Neural progenitor cell (in vitro differentiated cells): ENCODE results near the gene ZMYM4.

ENCODE experiments used
- EZH2 ChIP-seq: fragments of 200-600 bp; sonication (generic); IDR thresholded peaks from 2 replicates; pipeline ENCODE4 v1.6.1; 2017; ENCODE audit warnings: antibody characterized with exemption, mild to moderate bottlenecking, moderate library complexity
- EZH2phosphoT487 ChIP-seq: fragments of 200-600 bp; sonication (generic); IDR thresholded peaks from 2 replicates; pipeline ENCODE4 v1.6.1; 2017; ENCODE audit warnings: antibody characterized with exemption
- TF ChIP-seq, protein P1 (sequence below): fragments of 200-600 bp; sonication (generic); IDR thresholded peaks from 2 replicates; pipeline ENCODE4 v1.5.1; 2017; ENCODE audit warnings: antibody characterized with exemption, mild to moderate bottlenecking

DNA sequence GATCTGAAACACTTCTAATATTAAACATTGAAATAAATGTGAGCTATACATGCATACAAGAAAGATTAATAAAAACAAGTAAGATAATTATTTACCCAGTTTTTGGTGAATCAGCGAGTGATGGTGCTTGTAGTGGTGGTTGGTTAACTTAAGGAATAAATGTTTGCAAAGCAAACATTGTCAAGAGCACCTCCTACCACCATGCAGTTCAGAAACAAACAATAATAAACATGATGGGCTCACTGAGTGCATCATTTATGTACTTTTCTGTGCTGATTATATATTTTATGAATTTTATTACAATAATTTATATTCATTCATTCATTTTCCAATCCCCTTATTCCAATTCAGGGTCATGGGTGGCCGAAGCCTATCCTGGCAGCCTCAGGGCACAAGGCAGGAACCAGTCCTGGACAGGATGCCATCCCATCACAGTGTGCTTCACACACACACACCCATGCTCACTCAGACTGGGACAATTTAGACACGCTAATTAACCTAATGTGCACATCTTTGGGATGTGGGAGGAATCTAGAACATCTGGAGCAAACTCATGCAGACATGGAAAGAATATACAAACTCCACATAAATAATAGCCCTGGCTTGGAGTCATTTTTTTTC is 57.8 kb downstream of the ZMYM4 start:
- no peak for TF ChIP-seq EZH2
- TF ChIP-seq, protein P1, sequence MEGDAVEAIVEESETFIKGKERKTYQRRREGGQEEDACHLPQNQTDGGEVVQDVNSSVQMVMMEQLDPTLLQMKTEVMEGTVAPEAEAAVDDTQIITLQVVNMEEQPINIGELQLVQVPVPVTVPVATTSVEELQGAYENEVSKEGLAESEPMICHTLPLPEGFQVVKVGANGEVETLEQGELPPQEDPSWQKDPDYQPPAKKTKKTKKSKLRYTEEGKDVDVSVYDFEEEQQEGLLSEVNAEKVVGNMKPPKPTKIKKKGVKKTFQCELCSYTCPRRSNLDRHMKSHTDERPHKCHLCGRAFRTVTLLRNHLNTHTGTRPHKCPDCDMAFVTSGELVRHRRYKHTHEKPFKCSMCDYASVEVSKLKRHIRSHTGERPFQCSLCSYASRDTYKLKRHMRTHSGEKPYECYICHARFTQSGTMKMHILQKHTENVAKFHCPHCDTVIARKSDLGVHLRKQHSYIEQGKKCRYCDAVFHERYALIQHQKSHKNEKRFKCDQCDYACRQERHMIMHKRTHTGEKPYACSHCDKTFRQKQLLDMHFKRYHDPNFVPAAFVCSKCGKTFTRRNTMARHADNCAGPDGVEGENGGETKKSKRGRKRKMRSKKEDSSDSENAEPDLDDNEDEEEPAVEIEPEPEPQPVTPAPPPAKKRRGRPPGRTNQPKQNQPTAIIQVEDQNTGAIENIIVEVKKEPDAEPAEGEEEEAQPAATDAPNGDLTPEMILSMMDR, result no peak
- TF ChIP-seq EZH2phosphoT487, result no peak
